HEK293T (cell line): ENCODE measurements around the gene PKN1.

ENCODE experiments used
- CTCF ChIA-PET: fragments of 350-600 bp; formaldehyde crosslinking; extraction: SDS; loops from one replicate; lab custom pipeline; 2021; ENCODE audit warnings: antibody characterized with exemption, inconsistent platforms; lab: Yijun Ruan, JAX
- POLR2A ChIA-PET: fragments of 350-600 bp; formaldehyde crosslinking; extraction: SDS; loops from one replicate; lab custom pipeline; 2020; ENCODE audit warnings: antibody characterized with exemption, inconsistent platforms; lab: Yijun Ruan, JAX
- DNase-seq: peaks from one replicate; pipeline ENCODE4 v3.0.0; 2012; ENCODE audit warnings: mixed read lengths; ENCODE audit errors: extremely low spot score
- ARNT ChIP-seq: fragments of 450-650 bp; IDR thresholded peaks from 2 replicates; pipeline ENCODE4 v1.6.1; 2017; ENCODE audit warnings: mild to moderate bottlenecking
- BHLHE40 ChIP-seq: fragments of 450-650 bp; IDR thresholded peaks from 2 replicates; pipeline ENCODE4 v1.6.1; 2016; ENCODE audit warnings: mild to moderate bottlenecking, moderate library complexity, borderline replicate concordance
- CTBP1 ChIP-seq: fragments of 450-650 bp; IDR thresholded peaks from 2 replicates; pipeline ENCODE4 v1.6.1; 2016; ENCODE audit warnings: borderline replicate concordance
- ELF4 ChIP-seq: fragments of 450-650 bp; IDR thresholded peaks from 2 replicates; pipeline ENCODE4 v1.6.1; 2017; ENCODE audit warnings: antibody characterized with exemption
- FOXA1 ChIP-seq: fragments of 450-650 bp; IDR thresholded peaks from 2 replicates; pipeline ENCODE4 v1.6.1; 2016; ENCODE audit warnings: mild to moderate bottlenecking
- FOXK2 ChIP-seq: fragments of 450-650 bp; IDR thresholded peaks from 2 replicates; pipeline ENCODE4 v1.6.1; 2016; ENCODE audit warnings: mild to moderate bottlenecking
- FOXM1 ChIP-seq: fragments of 450-650 bp; IDR thresholded peaks from 2 replicates; pipeline ENCODE4 v1.6.1; 2017; ENCODE audit warnings: mild to moderate bottlenecking, borderline replicate concordance
- HDGF ChIP-seq: fragments of 450-650 bp; IDR thresholded peaks from 2 replicates; pipeline ENCODE4 v1.6.1; 2017; ENCODE audit warnings: antibody characterized with exemption, borderline replicate concordance
- L3MBTL2 ChIP-seq: fragments of 450-650 bp; conservative IDR thresholded peaks from 2 replicates; pipeline ENCODE4 v1.6.1; 2016; ENCODE audit warnings: mild to moderate bottlenecking
- LEF1 ChIP-seq: fragments of 450-650 bp; IDR thresholded peaks from 2 replicates; pipeline ENCODE4 v1.6.1; 2017; ENCODE audit warnings: mild to moderate bottlenecking, borderline replicate concordance
- NFRKB ChIP-seq: fragments of 450-650 bp; IDR thresholded peaks from 2 replicates; pipeline ENCODE4 v1.6.1; 2016; ENCODE audit warnings: mild to moderate bottlenecking, moderate library complexity
- SP1 ChIP-seq: fragments of 450-650 bp; IDR thresholded peaks from 2 replicates; pipeline ENCODE4 v1.6.1; 2017
- SUZ12 ChIP-seq: fragments of 450-650 bp; IDR thresholded peaks from 2 replicates; pipeline ENCODE4 v1.6.1; 2016; ENCODE audit warnings: mild to moderate bottlenecking
- TARDBP ChIP-seq: fragments of 450-650 bp; IDR thresholded peaks from 2 replicates; pipeline ENCODE4 v1.6.1; 2016
- ZNF384 ChIP-seq: fragments of 450-650 bp; IDR thresholded peaks from 2 replicates; pipeline ENCODE4 v1.6.1; 2016
- TF ChIP-seq, protein P1 (sequence below): fragments of 450-650 bp; IDR thresholded peaks from 2 replicates; pipeline ENCODE4 v1.6.1; 2016

Gene PKN1

DNA sequence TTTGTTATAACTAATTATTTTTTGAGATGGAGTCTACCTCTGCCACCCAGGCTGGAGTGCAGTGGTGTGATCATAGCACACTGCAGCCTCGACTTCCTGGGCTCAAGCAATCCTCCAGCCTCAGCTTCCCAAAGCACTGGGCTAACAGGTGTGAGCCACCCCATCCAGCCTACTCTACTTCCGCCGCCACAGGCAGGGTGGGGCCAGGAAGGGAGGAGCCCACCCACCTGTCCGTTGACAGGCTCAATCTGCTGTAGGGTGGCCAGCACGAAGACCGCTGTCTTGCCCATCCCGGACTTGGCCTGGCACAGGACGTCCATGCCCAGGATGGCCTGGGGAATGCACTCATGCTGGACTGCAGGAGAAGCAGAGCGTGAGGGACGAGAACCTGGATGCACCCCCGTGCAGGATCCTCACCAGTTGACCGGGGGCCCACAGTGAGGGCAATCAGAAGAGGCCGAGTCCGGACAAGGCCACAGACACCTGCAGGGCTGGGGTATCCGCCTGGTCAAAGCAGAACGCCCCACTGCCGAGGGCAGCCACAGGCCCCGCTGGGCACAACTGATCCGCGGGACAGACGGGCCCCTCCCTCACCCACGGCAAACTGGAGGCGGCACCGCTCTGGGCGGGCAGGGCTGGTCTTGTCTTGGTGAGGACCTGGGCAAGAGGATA lies 20.6 kb upstream of the PKN1 start:
- POLR2A ChIA-PET = interaction anchor here (0.9 kb wide), 1 partner anchor 31 kb away, joined by 3 read pairs; the partner anchor contains the start of gene ADGRE5
- DNase-seq = no peak
- CTCF ChIA-PET = no interaction called here
- TF ChIP-seq TARDBP = no peak
- TF ChIP-seq, protein P1, sequence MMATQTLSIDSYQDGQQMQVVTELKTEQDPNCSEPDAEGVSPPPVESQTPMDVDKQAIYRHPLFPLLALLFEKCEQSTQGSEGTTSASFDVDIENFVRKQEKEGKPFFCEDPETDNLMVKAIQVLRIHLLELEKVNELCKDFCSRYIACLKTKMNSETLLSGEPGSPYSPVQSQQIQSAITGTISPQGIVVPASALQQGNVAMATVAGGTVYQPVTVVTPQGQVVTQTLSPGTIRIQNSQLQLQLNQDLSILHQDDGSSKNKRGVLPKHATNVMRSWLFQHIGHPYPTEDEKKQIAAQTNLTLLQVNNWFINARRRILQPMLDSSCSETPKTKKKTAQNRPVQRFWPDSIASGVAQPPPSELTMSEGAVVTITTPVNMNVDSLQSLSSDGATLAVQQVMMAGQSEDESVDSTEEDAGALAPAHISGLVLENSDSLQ = no peak
- no peak for TF ChIP-seq ZNF384
- no peak for TF ChIP-seq LEF1
- TF ChIP-seq BHLHE40 = no peak

DNA sequence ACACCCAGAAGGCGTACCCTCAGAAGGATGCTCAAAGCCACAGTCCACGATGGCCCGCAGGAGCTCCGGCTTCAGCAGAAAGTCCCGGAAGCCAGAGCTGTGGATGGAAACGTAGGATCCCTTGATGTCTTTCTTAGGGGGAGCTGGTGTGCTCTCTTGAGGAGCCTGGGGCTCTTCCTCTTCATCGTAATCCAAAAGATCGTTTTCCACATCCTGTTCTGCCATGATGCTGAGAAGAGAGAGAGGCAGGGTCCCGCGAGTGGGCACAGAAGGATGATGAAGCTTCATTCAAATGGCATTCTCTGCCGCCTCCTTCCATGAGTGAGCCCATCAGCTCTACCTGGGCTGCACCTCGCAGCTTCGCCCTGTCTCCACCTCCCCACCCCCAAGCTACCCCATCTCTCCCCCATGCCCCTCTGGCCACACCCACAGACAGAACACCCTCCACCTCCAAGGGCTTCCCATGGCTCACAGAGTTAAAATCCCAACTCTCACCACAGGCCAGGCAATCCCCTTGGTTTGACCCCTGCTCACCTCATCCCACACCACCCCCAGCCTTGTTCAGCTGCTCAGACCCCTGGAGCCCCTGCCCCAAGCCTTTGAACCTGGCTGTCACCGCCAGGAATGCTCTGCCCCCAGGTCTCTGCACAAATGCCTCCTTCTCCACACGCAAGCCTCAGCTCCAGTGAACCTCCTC lies 20.0 kb upstream of the PKN1 start:
- POLR2A ChIA-PET = interaction anchor here (0.9 kb wide), 1 partner anchor 32 kb away, joined by 3 read pairs; the partner anchor contains the start of gene ADGRE5
- TF ChIP-seq SUZ12 (no peak), ZNF384 (no peak), SP1 (no peak), FOXA1 (no peak), L3MBTL2 (no peak)
- CTCF ChIA-PET = no interaction called here
- no peak for DNase-seq

DNA sequence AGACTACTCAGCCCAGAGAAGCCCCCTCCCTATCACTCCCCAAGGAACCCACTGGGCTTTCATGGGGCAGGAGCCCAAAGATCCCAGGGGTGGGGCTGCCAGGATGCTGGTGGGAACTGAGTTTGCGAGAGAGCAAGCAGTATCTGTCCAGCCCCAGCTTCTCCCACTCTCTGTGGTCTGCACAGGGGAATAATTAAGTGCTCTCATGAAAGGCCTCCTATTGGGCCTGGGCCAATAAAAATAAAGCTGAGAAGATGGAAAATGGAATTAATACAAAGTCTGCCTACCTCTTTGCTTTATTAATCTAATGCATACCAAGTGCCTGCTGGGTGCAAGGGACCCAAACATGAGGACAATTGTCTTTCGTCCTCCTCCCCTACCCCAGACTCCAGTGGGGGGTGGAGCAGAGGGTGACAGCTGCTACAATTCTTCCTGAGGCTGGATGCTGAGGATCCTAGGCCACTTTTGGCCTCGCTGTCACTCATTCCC lies 19.4 kb upstream of the PKN1 start:
- TF ChIP-seq HDGF = no peak
- TF ChIP-seq, protein P1 = peak; percentile 48
- DNase-seq = no peak
- CTCF ChIA-PET = no interaction called here
- POLR2A ChIA-PET = no interaction called here

DNA sequence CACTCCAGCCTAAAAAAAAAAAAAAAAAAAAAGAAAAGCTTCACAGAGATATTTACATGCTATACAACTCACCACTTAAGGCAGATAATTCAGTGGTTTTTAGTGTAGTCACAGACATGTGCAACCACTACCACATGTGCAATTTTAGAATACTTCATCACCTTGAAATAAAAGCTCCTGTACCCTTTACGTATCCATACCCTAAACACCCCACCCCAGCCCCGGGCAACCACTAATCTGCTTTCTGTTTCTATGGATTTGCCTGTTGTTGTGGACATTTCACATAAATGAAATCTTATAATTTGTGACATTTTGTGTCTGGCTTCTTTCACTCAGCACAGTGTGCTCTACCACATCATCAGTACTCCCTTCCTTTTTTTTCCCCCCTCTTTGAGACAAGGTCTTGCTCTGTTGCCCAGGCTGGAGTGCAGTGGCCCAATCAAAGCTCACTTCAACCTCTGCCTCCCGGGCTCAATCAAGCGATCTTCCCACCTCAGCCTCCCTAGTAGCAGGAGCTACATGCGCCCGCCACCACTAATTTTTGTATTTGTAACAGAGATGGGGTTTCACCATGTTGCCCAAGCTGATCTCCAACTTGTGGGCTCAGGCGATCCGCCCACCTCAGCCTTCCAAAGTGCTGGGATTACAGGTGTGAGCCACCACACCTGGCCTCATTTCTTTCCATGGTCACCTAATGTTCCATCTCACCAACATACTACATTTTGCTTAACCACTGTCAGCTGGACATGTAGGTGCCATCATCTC lies 18.0 kb upstream of the PKN1 start:
- TF ChIP-seq, protein P1 = no peak
- TF ChIP-seq FOXM1 (no peak), CTBP1 (no peak), HDGF (no peak), NFRKB (no peak), L3MBTL2 (no peak), ARNT (no peak), ELF4 (no peak)
- POLR2A ChIA-PET = interaction anchor here (1.6 kb wide), 1 partner anchor 9 kb away, joined by 6 read pairs; no protein-coding TSS in a partner anchor
- no peak for DNase-seq
- CTCF ChIA-PET = interaction anchor here (0.7 kb wide), 1 partner anchor 1655 kb away, joined by 3 read pairs; no protein-coding TSS in a partner anchor

DNA sequence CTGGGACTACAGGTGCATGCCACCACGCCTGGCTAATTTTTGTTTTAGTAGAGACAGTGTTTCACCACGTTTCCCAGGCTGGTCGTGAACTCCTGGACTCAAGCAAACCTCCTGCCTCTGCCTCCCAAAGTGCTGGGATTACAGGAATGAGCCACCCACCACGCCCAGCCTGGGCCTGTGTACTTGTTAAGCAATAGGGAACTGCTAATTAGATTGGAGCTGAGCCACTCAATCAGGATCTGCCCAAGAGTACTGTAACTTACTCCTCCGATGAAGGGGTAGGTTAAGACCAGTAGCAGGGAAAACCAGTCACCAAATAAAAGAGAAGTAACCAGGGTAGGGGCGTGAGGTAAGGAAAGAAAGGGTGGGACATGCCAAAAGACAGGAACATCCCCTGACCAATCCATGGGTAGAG lies 16.3 kb upstream of the PKN1 start:
- DNase-seq = no peak
- no peak for TF ChIP-seq LEF1
- no peak for TF ChIP-seq L3MBTL2
- no peak for TF ChIP-seq HDGF
- TF ChIP-seq CTBP1 = no peak
- no peak for TF ChIP-seq FOXK2
- no peak for TF ChIP-seq SP1
- CTCF ChIA-PET = no interaction called here
- POLR2A ChIA-PET = no interaction called here

DNA sequence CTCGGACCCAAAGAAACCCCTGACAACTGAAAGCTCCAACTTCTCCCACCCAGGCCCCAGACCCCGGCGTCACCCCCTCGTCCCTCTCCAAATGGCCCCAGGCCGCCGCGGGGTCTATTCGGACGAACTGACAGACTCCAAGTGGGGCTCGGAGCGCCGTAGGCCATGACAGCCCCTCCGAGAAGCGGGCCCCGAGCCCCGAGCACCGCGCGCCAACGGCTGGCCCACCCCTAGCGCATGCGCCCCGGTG lies 14.3 kb upstream of the PKN1 start:
- TF ChIP-seq ARNT = no peak
- no peak for TF ChIP-seq HDGF
- no peak for TF ChIP-seq ELF4
- no peak for TF ChIP-seq CTBP1
- TF ChIP-seq SP1 = no peak
- no peak for TF ChIP-seq ZNF384
- TF ChIP-seq SUZ12 = no peak
- no peak for TF ChIP-seq FOXA1
- TF ChIP-seq NFRKB = no peak
- no peak for TF ChIP-seq LEF1
- TF ChIP-seq, protein P1 = no peak
- TF ChIP-seq FOXK2 = no peak
- no peak for TF ChIP-seq BHLHE40
- no peak for TF ChIP-seq TARDBP
- TF ChIP-seq FOXM1 = no peak
- peak; percentile 85 for DNase-seq
- CTCF ChIA-PET = no interaction called here

More for the DNA sequence above, 14.3 kb upstream of the PKN1 start:
- POLR2A ChIA-PET = interaction anchor here (1.0 to 1.1 kb wide), 2 partner anchors 10 to 13 kb away, joined by 3 to 4 read pairs; no protein-coding TSS in a partner anchor
